Measurements from ENCODE around the gene SRGAP3. TPM values are rescaled to one million over a fixed set of nuclear protein-coding genes. Genes with fewer than 3 reads are reported as not detected.
"Not testable (repeated sequence)": the region's sequence is repeated elsewhere in the genome, so short reads cannot be mapped to it uniquely, and the experiment has no call there.

Gene SRGAP3
- 1 to 10 TPM; 2.0 to 6.9 (median 4.8) TPM for total RNA-seq

DNA sequence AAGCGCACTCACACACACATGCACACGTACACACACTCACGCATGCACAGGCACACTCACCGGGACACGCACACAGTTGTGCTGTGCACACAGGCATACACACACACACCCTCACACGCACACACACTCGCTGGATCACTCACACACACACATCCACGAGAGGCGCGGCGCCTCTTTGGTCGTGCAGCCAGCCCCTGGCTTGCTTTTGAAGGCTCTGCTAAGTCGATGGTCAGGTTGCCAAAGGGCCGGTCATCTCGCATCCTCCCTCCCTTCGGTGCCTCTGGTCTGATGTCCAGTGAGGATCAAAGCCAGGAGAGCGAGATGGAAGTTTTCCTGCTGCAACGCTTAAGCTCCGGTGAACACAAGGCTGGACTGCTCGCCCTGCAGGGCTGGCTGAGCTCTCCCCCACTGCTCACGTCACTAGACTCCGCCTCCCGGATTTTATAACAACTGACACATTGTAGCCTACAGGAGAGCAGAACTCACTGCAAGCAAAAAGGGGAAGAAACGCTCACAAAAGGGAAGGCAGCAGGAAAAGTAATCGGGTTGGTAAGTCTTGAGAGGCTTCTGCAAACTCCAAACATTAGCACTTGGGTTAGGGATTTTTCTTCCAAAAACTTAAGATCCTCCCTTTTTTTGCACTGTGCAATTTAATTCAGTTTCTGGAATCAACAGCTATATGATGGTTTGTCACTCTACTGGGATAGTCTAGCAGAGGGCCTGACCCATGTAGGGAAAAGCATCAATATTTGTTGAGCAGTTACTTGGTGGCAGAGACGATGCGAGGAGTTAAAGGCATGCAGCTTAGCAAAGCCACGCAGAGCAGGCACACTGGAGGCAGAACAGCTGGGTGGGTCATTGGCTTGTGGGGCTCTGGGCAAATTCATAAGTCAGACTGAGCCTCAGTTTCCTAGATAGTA lies at the start of gene SRGAP3:
SRGAP3 (minus strand) TSS at position 374 of the 920 bp plus-strand sequence. CDS start 695 bp downstream, outside the sequence.
- 2 to 4% methylated on average over 10 to 28 of the region's 28 CpGs for WGBS, 2 donors (ENCODE audit: low coverage in 1 of 2)
- no peak for TF ChIP-seq POLR2A (IDR thresholded peaks at IDR 0.05)
- no peak for TF ChIP-seq EP300 (IDR thresholded peaks at IDR 0.05)
- TF ChIP-seq, protein P1, sequence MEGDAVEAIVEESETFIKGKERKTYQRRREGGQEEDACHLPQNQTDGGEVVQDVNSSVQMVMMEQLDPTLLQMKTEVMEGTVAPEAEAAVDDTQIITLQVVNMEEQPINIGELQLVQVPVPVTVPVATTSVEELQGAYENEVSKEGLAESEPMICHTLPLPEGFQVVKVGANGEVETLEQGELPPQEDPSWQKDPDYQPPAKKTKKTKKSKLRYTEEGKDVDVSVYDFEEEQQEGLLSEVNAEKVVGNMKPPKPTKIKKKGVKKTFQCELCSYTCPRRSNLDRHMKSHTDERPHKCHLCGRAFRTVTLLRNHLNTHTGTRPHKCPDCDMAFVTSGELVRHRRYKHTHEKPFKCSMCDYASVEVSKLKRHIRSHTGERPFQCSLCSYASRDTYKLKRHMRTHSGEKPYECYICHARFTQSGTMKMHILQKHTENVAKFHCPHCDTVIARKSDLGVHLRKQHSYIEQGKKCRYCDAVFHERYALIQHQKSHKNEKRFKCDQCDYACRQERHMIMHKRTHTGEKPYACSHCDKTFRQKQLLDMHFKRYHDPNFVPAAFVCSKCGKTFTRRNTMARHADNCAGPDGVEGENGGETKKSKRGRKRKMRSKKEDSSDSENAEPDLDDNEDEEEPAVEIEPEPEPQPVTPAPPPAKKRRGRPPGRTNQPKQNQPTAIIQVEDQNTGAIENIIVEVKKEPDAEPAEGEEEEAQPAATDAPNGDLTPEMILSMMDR (IDR thresholded peaks at IDR 0.05), result peak in 3 of 4 experiments; percentile 44 to 59 (median 49)
- TF ChIP-seq POLR2AphosphoS5 (IDR thresholded peaks at IDR 0.05), result peak; percentile 14
- Histone ChIP-seq H3K9me3 (no peaks in the 10 kb centered on the region), H3K4me1 (peaks cover 0 to 33% (median 0%) of the 10 kb centered on the region in 3 donors), H3K4me3 (peak within 1 kb of the TSS; percentile 27 to 50), H3K27me3 (no peaks in the 10 kb centered on the region), H3K36me3 (no peaks in the 10 kb centered on the region), H3K27ac (peak within 1 kb of the TSS in 3 of 4 donors; percentile 33 to 63 (median 45))
- peak; percentile 98 for ATAC-seq

DNA sequence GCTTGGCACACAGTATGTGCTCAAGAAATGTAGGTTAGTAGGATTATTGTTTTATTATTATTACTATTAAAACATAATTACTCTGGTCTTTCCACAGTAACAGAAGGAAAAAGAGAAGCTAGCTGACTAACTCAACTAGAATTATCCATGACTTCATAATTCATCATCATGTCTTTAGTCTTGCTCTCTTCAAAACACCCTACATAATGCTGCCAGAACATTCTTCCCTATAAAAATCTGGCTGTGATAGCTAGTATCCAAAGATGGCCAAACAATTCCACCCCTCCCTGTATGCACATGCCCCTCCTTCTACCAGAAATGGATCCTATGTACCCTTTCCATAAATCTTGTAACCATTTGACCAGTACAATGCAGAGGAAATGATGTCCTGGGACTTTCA lies 48.8 kb upstream of the SRGAP3 start:
- H3K9me3 ChIP-seq, result no peaks in the 10 kb centered on the region

GRCh38 chr3:9296241-9296640 lies 46.8 kb upstream of the SRGAP3 start:
- Histone ChIP-seq H3K4me3 (no peak overlapping the region), H3K4me1 (no peaks in the 10 kb centered on the region), H3K27ac (no peak overlapping the region), H3K36me3 (no peaks in the 10 kb centered on the region), H3K9me3 (no peaks in the 10 kb centered on the region), H3K27me3 (no peaks in the 10 kb centered on the region)
- ATAC-seq, result no peak
- WGBS, 2 donors (ENCODE audit: low coverage in 1 of 2), result 100% methylated on average over 1 of the region's 1 CpG
- TF ChIP-seq EP300 (IDR thresholded peaks at IDR 0.05) (no peak), POLR2A (IDR thresholded peaks at IDR 0.05) (no peak)

More for the DNA sequence above, 48.8 kb upstream of the SRGAP3 start:
- Histone ChIP-seq H3K27ac (no peak overlapping the region), H3K36me3 (no peaks in the 10 kb centered on the region), H3K27me3 (peaks cover 6% of the 10 kb centered on the region), H3K4me3 (no peak overlapping the region), H3K4me1 (peaks cover 0 to 6% (median 3%) of the 10 kb centered on the region in 3 donors)
- TF ChIP-seq POLR2AphosphoS5 (IDR thresholded peaks at IDR 0.05), result no peak
- TF ChIP-seq, protein P1 (IDR thresholded peaks at IDR 0.05), result no peak
- TF ChIP-seq POLR2A (IDR thresholded peaks at IDR 0.05), result no peak
- no peak for TF ChIP-seq EP300 (IDR thresholded peaks at IDR 0.05)
- no peak for ATAC-seq

GRCh38 chr3:9295007-9295406 lies 45.6 kb upstream of the SRGAP3 start:
- Histone ChIP-seq H3K4me3 (no peak overlapping the region), H3K36me3 (no peaks in the 10 kb centered on the region), H3K4me1 (no peaks in the 10 kb centered on the region), H3K27ac (no peak overlapping the region), H3K27me3 (no peaks in the 10 kb centered on the region), H3K9me3 (no peaks in the 10 kb centered on the region)
- TF ChIP-seq EP300 (IDR thresholded peaks at IDR 0.05) (no peak), POLR2A (IDR thresholded peaks at IDR 0.05) (no peak), POLR2AphosphoS5 (IDR thresholded peaks at IDR 0.05) (no peak)
- TF ChIP-seq, protein P1 (IDR thresholded peaks at IDR 0.05), result no peak
- ATAC-seq, result no peak

- not testable (repeated sequence) for H3K4me1 ChIP-seq, H3K4me3 ChIP-seq, H3K36me3 ChIP-seq, H3K27ac ChIP-seq, H3K9me3 ChIP-seq, H3K27me3 ChIP-seq, ATAC-seq
- 67 to 95% methylated on average over 2 of the region's 2 CpGs for WGBS, 2 donors (ENCODE audit: low coverage in 1 of 2)
Observed at GRCh38 chr3:9293953-9294352, 44.5 kb upstream of the SRGAP3 start.

DNA sequence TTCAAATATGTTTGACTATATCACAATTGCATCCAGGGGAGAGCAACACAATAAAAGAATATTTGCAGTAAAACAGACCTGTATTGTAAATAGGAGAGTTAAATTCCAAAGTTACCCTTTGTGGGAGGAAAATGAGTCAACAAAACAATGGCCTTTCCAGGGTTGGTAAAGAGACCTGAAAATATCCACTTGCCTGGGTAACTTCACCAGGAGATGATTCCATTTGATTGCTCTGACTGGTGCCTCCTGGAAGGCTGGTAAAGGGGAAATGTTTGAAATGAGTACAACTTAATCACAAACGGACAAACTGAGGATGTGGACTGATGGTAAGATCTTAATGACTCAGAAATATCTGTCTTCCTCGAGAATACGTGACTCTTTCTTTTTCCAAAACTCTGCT lies 43.6 kb upstream of the SRGAP3 start:
- no peaks in the 10 kb centered on the region for H3K9me3 ChIP-seq
- WGBS, 2 donors (ENCODE audit: low coverage in 1 of 2), result 74 to 80% methylated on average over 1 to 3 of the region's 3 CpGs
- no peaks in the 10 kb centered on the region for H3K36me3 ChIP-seq
- no peak for ATAC-seq
- H3K27ac ChIP-seq, result no peak overlapping the region
- H3K4me3 ChIP-seq, result no peak overlapping the region
- no peaks in the 10 kb centered on the region for H3K4me1 ChIP-seq
- TF ChIP-seq POLR2AphosphoS5 (IDR thresholded peaks at IDR 0.05) (no peak), EP300 (IDR thresholded peaks at IDR 0.05) (no peak), POLR2A (IDR thresholded peaks at IDR 0.05) (no peak)
- TF ChIP-seq, protein P1 (IDR thresholded peaks at IDR 0.05), result no peak
- H3K27me3 ChIP-seq, result no peaks in the 10 kb centered on the region

Measured in gastroesophageal sphincter (tissue), 4 donors.